Adrenal gland (tissue), 5 donors: ENCODE measurements around the gene KRT6C.

Experiments used
- CTCF ChIP-seq, 6 experiments: fragments of 450-650 bp in 4 of 6; fragments of 200-600 bp in 2 of 6; sonication (generic) in 1 of 6; IDR thresholded peaks; 1 replicate in 5 of 6; 2 replicates in 1 of 6; pipeline versions ENCODE4 v1.5.1 to v1.8.0; 2016 to 2021; ENCODE audit warnings: antibody characterized with exemption in 6 of 6, mild to moderate bottlenecking in 2 of 6, moderate library complexity in 1 of 6
- POLR2A ChIP-seq, 2 donors: fragments of 450-650 bp; IDR thresholded peaks; one replicate each; pipeline ENCODE4 v1.6.1; 2017; ENCODE audit warnings: antibody characterized with exemption in 2 of 2, mild to moderate bottlenecking in 2 of 2, moderate library complexity in 1 of 2
- donor health status: DM: no; HTN: no; CAD: no.

GRCh38 chr12:52443966-52444365 lies 29.6 kb downstream of the KRT6C start:
- no peak for TF ChIP-seq CTCF (IDR thresholded peaks at IDR 0.05)
- TF ChIP-seq POLR2A (IDR thresholded peaks at IDR 0.05): no peak
